Retina (tissue), 1 donor: ENCODE measurements around the gene DCAF4.
A peak's percentile ranks its signal among the peaks of the same experiment; 100 is the strongest.
"Not testable (repeated sequence)": the region's sequence is repeated elsewhere in the genome, so short reads cannot be mapped to it uniquely, and the experiment has no call there.

Experiments used
- DNase-seq: peaks from one replicate; pipeline ENCODE4 v3.0.0-alpha.2; 2016

The DCAF4 gene

GRCh38 chr14:72939630-72940029 is 13.4 kb downstream of the DCAF4 start:
- no peak for DNase-seq

DNA sequence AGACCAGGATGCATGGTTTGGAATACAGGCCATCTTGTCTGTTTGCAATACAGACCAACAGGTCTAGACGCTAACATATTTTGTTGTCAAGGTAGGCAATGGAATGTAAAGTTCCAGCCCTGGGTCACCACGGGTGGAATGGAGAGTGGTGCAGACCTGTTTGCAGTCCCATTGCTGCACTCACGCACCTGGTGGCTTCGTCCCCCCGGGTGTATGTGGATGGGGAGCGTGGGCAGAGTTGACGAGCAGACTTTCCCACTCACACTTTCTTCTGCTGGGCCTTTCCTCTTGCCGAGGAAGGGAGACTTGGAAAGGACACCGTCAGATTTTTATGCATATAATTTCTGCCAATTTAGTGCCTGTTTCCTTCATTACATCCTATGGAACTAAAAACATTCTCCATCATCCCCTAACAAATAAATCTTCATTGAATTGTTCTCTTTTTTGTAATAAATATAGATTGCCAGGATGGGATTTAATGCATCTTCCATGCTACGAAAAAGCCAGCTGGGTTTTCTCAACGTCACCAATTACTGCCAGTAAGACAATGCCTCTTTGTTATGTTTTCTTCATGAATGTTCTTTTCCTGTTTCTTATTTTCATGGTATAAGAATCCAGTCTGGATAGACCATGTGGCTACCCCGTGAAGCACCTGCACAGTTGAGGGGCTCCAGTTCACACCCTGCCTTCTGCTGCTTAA is 15.2 kb downstream of the DCAF4 start:
- no peak for DNase-seq

DNA sequence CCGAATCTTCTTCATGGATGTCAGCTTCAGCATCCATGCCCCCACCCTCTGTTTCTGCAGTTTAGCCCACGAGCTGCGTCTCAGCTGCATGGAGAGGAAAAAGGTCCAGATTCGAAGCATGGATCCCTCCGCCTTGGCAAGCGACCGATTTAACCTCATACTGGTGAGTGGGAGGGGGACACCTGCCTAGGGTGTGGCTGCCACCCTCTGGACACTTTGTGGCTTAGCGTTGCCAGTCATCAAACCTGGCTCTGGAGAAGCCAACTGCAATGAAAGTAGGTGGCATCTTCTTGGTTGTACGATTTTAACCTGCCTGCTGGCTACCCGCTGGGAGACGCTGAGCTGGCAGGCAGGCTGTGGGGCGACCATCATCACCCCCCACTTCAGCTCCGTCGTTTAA is 16.7 kb downstream of the DCAF4 start:
- DNase-seq, result no peak

DNA sequence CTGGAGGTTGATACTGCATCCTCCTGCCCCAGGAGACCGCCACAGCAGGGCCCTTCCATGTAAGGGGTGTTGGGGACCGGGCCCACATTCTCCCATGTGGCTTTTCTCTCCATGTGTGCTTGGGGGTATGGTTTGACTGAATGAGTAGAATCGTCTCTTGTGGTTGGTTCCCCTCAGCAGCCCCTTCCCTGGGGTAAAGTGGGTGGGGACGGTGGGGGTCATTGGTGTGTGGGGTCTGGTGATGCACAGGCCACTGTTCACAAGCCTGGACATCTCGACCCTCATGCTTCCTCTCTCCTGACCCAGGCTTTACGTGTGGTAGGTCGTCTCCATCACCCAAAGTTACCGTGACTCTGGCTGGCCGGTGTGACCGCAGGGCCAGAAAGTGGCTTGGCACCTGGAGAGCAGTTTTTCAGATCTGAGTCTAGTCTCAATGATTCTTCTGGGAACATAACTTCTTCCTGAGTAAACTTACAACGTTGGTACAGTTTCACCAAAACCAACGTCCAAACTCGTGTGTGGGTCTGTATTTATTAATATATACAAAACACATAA is 17.7 kb downstream of the DCAF4 start:
- no peak for DNase-seq

GRCh38 chr14:72945356-72946027 is 19.2 kb downstream of the DCAF4 start:
- DNase-seq, result no peak

DNA sequence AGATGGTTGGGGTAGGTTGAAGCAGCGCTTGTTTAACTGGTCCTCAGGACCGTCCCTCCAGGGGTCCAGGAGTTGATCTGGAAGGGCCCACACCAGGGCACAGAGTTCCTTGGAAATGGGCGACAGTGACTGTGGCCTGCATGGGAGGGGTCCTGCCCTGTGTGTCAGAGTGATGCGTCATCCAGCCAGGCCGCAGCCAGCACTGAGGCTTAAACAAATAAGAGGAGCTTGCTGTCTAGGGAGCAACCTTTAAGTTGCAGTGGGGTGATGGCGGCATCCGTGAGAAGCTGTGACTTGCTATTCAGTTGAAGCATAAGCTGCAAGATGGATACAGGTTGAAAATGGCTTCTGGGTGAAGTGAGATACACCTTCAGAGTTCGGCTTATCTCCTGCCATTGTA is 20.2 kb downstream of the DCAF4 start:
- DNase-seq, result no peak

DNA sequence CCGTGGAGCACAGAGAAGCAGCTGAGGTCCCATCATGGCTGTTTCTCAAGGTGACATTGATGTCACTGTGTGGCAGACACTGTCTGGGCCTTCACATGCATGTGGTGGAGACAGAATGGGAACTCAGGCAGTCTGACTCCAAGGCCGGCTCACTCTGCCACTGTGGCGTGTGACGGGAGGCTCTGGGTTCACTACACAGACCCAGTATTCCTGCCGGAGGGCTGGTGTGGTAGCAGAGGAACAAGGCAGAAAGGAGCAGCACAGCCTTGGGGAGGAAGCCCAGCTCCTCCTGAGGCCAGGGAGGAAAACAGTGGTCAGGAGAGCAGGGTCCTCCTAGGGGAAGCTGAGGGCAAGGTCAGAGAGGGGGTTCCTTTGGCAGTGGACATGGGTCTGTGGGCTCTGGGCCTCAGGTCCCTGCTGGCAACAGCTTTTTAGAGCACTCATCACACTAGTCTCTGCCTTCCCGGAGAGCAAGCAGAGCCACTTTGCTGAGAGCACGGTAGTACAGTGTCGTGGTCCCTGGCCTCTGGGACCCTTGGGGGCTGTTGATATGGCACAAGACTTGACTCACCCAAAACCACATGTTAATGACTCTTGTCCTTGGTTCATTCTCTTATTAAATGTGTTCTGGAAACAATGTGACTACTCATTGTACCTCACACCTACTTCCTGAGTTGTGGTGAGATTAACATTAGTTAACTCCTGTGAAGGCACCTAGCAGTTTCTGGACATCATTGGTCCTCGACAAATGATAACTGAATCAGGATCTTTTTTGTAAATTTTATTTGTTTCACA is 21.3 kb downstream of the DCAF4 start:
- no peak for DNase-seq

GRCh38 chr14:72948481-72949138 is 22.3 kb downstream of the DCAF4 start:
- peak; percentile 65 for DNase-seq

GRCh38 chr14:72952171-72952570 is 25.9 kb downstream of the DCAF4 start:
- no peak for DNase-seq

- not testable (repeated sequence) for DNase-seq
Observed at GRCh38 chr14:72956741-72957140, 30.5 kb downstream of the DCAF4 start.

DNA sequence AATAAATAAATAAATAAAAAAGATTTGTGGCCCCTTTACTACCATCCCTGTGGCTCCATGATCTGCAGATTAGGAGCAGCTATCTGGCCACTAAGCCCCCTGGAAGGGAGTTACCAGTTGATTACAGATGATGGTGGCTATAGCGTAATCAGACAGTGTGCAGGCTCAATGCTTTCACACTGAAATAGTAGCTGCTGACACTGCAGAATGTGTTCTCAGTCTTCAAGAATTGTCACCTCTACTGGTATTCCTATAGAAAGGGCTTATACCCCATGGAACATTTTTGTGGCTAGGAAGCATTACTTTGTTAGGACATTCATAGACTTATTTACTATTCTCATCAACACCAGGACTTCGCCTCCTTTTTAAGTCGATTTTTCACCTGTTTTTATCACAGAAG is 30.9 kb downstream of the DCAF4 start:
- no peak for DNase-seq

GRCh38 chr14:72958548-72958947 is 32.3 kb downstream of the DCAF4 start:
- no peak for DNase-seq

- not testable (repeated sequence) for DNase-seq
Observed at GRCh38 chr14:72961016-72961415, 34.8 kb downstream of the DCAF4 start.

DNA sequence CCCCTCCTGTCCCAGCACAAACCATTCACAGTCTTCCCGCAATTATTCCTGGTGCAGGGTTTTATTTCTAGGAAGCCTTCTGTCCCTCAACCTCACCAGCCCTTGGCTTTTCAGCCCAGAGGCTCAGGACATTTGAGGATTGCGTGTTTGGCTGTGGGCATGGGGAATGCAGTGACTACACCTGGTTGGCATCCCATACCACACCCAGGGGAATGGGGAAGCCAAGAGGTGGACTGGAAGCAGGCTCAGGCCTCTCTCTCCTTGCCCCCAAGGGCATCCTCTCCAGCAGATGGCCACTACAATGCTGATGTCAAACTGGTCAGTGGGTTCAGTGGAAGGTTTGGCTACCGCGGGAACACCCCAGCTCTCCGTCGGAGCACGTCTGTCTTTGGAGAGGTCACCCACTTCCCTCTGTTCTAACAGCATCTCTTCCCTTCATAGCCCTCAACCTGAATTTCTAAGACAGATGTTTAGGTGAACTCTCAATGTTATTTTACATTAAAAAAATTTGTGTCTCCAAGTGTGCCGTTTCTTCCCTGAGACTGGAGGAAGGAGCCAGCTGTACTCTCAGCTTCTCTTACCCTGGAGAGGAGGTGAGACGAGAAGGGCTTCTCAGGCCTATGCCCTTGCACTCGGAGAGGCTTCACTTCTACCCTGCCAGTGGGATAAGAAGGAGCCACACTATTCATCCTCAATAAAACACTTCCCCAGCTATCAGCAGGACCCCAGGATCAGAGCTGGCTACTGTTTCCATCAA is 35.5 kb downstream of the DCAF4 start:
- DNase-seq, result no peak

GRCh38 chr14:72962336-72962754 is 36.1 kb downstream of the DCAF4 start:
- DNase-seq, result not testable (repeated sequence)

DNA sequence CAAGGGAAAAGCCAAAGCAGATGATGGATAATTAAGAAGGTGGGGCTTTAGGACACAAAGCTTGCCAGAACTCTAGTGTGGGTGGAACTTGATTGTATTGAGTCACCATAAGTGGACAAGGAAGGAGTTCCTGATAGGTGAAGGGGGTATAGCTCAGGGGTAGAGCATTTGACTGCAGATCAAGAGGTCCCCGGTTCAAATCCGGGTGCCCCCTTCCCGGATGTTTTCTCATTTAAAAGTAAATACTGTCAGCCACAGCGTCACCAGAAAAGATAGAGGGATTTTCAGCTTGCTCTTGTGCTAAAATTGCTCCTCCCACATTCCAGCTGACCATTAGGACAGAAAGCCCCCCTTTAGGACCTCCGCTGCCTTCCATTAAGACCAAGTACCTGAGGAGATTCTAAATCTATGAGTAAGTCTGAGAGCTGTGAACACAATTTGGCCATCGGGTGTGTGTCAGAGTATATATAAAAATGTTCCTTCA is 36.6 kb downstream of the DCAF4 start:
- no peak for DNase-seq

DNA sequence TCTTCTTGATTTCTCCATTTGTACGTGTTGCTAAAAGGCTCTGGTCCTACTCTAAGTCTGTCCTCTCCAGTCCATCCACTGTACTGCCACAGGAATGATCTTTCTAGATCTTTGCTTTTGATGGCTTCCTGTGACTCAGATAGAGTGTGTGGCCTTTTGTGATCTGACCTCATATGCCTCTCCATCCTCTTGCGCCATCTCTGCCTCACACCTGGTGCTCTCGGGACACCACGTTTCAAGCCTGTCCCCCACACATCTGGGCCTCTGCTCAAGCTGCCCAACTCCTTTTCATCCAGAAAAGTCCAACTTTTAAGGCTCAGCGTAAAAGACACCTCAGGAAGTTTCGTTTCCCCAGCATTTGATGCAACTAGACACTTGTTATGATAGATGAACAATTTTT is 39.0 kb downstream of the DCAF4 start:
- no peak for DNase-seq

DNA sequence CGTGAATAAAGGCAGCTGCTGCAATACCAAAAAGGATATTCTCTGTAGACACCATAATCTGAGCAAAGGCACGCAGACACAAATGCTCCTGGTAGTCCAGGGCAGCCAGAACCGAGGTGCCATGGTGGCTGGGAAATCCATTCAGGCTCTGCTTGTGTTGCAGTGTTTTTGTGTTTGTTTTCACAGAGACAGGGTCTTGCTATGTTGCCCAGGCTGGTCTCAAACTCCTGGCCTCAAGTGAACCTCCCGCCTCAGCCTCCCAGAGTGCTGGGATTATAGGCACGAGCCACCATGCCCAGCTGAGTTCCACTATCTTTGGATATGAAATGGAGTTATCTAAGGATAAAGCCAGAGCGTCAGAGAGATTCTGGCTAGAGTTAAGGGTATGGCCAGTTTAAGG is 39.8 kb downstream of the DCAF4 start:
- no peak for DNase-seq

GRCh38 chr14:72968316-72968715 is 42.1 kb downstream of the DCAF4 start:
- no peak for DNase-seq

DNA sequence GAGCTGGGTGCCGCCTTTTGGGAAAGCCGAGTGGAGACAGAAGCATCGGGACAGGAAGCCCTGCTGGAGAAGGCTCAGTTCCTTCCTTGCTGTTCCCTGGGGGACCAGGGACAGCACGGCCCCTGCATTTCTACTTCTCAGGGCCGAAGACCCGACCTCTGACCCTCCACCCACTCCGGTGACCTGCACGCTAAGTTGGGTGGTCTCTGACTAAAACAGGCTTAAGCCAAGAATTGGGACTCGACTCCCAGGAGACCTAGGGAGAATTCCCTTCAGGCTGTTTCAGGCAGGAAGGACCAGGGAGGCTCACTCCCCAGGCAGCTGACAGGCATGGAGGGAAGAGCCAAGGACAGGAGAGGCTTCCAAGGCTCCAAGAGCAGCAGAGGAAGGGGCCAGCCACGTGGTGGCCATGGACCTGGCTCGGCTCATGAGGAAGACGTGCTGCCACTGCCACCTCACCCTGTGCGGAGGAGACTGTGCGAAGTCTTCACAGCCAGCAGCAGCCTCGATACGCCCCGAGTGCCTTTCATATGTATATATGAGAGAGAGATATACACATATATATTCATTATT is 43.9 kb downstream of the DCAF4 start:
- no peak for DNase-seq

GRCh38 chr14:72970824-72971434 is 44.7 kb downstream of the DCAF4 start:
- DNase-seq, result no peak
